GM10266 (cell line): ENCODE measurements around the gene MAST4.

Experiments
- DNase-seq: peaks from one replicate; pipeline ENCODE4 v3.0.0; 2012; ENCODE audit errors: extremely low spot score
- CTCF ChIP-seq: IDR thresholded peaks from 2 replicates; pipeline ENCODE4 v1.5.1; 2012; ENCODE audit warnings: mild to moderate bottlenecking, low read depth; ENCODE audit not compliant: control insufficient read depth, insufficient read depth; ENCODE audit errors: missing control alignments

Gene MAST4

GRCh38 chr5:67105270-67105669, 509.1 kb downstream of the MAST4 start:
- no peak for DNase-seq
- TF ChIP-seq CTCF: no peak

GRCh38 chr5:67106626-67107342, 510.6 kb downstream of the MAST4 start:
- DNase-seq: no peak

GRCh38 chr5:67111779-67112178, 515.6 kb downstream of the MAST4 start:
- DNase-seq: no peak
- no peak for TF ChIP-seq CTCF

More at GRCh38 chr5:67106626-67107342, 510.6 kb downstream of the MAST4 start:
- no peak for TF ChIP-seq CTCF

GRCh38 chr5:67115246-67115645, 519.1 kb downstream of the MAST4 start:
- DNase-seq: no peak

GRCh38 chr5:67115817-67116216, 519.6 kb downstream of the MAST4 start:
- no peak for DNase-seq
- no peak for TF ChIP-seq CTCF

More at GRCh38 chr5:67115246-67115645, 519.1 kb downstream of the MAST4 start:
- no peak for TF ChIP-seq CTCF

DNA sequence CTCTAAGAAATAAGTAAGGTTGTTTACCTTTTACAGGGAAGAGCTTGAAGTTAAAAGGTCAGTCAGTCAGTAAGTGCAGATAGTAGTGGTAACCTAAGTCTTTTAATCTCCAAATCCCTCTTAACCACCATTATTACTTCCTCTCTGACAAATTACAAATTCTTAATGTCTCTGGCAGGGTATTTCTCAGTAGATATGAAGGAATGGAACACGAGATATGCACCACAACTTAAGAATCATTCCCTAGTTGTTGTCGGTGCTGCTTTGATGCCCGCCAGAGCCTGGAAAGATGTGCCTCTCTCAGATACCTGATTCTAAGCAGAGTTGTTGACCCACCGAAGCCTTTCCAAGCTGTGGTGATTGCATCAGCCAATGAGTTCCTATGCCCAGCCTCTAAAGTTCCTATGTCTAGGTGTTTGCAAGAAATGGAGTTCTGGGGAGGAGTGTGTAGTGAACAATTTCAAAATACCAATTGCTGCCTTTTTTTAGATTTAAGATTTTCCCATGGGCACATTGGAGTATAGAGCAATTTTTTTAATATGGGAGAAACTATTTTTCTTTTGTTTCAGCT, 521.9 kb downstream of the MAST4 start:
- no peak for DNase-seq
- no peak for TF ChIP-seq CTCF

DNA sequence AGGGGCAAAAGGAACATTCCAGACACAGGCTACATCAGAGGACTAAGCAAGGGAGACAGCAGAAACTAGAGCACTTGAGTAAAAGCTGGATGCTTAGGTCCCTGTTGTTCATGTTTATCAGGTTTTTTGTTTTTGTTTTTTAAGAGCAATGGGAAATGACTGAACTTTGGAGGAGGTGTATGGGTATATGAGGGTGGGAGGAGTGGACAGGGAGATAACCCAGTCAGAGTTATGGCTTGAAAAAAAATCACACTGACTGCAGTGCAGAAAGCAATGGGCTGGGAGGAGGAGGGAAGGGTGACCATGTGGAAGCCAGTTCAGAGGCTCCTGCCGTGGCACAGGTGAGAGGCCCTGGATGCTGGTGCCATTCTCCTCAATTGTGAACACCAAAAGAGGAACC, 522.8 kb downstream of the MAST4 start:
- TF ChIP-seq CTCF: no peak
- DNase-seq: no peak
